Hepatocyte (in vitro differentiated cells): ENCODE results near the gene BRDT.

Source experiments
- CTCF ChIP-seq: fragments of 200-600 bp; sonication (generic); IDR thresholded peaks from 2 replicates; pipeline ENCODE4 v1.5.1; 2016; ENCODE audit warnings: antibody characterized with exemption, mild to moderate bottlenecking; ENCODE audit not compliant: poor library complexity
- EZH2 ChIP-seq: fragments of 200-600 bp; sonication (generic); IDR thresholded peaks from 2 replicates; pipeline ENCODE4 v1.6.1; 2016; ENCODE audit warnings: antibody characterized with exemption, mild to moderate bottlenecking, borderline replicate concordance
- EZH2phosphoT487 ChIP-seq: fragments of 200-600 bp; sonication (generic); IDR thresholded peaks from one replicate; pipeline ENCODE4 v1.6.1; 2018; ENCODE audit warnings: antibody characterized with exemption, mild to moderate bottlenecking, low read depth, moderate library complexity; ENCODE audit not compliant: unreplicated experiment, severe bottlenecking

- TF ChIP-seq EZH2 (no peak), CTCF (no peak), EZH2phosphoT487 (no peak)
Measured at GRCh38 chr1:91929250-91929649, 20.0 kb upstream of the BRDT start.
